Measurements from ENCODE around the gene USP15.
"Not testable (repeated sequence)": the region's sequence is repeated elsewhere in the genome, so short reads cannot be mapped to it uniquely, and the experiment has no call there.

USP15 gene

GRCh38 chr12:62332598-62332997 is 72.4 kb downstream of the USP15 start:
- no peak for DNase-seq

GRCh38 chr12:62335057-62335456 is 74.9 kb downstream of the USP15 start:
- DNase-seq, result no peak

DNA sequence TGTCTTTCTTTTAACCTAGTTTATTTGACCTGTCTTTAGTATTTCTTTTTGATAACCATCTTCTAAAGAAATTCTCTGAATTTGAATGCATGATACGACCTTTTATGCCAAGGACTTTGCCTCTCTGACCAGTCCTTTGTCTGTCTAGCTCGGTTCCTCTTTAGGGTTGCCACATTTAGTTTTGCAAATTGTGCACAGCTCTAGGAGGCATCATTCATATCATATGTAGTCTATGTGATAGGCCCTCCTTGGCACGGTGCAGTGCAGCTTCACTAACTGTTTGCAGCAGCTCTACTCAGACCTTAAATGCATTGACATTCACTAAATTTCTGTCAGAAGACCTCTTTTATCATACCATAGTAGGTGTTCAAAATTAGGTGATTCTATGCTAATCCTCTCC is 75.6 kb downstream of the USP15 start:
- DNase-seq, result no peak

GRCh38 chr12:62337643-62338042 is 77.4 kb downstream of the USP15 start:
- DNase-seq, result not testable (repeated sequence)

GRCh38 chr12:62342614-62343303 is 82.6 kb downstream of the USP15 start:
- DNase-seq, result not testable (repeated sequence)

GRCh38 chr12:62343304-62344120 is 83.3 kb downstream of the USP15 start:
- not testable (repeated sequence) for DNase-seq

DNA sequence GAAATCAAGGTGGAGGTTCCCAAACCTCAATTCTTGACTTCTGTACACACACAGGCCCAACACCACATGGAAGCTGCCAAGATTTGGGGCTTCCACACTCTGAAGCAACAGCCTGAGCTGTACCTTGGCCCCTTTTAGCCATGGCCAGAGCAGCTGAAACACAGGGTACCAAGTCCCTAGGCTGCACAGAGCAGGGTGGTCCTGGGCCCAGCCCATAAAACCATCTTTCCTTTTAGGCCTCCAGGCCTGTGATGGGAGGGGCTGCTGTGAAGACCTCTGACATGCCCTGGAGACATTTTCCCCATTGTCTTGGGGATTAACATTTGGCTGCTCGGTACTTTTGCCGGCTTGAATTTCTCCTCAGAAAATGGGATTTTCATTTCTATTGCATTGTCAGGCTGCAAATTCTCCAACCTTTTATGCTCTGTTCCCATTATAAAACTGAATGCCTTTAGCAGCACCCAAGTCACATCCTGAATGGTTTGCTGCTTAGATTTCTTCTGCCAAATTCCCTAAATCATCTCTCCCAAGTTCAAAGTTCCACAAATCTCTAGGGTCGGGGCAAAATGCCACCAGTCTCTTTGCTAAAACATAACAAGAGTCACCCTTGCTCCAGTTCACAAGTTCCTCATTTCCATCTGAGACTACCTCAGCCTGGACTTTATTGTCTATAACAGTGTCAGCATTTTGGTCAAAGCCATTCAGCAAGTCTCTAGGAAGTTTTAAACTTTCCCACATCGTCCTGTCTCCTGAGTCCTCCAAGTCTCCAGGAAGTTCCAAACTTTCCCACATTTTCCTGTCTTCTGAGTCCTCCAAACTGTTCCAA is 84.7 kb downstream of the USP15 start:
- DNase-seq, result not testable (repeated sequence)

DNA sequence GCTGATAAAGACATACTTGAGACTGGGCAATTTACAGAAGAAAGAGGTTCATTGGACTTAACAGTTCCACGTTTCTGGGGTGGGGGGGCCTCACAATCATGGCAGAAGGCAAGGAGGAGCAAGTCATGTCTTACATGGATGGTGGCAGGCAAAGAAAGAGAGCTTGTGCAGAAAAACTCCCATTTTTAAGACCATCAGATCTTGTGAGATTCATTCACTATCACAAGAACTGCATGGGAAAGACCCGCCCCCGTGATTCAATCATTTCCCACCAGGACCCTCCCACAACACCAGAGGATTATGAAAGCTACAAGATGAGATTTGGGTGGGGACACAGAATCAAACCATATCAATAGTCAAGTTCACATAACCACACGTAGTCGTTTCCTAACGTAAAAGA is 85.5 kb downstream of the USP15 start:
- DNase-seq, result no peak

- no peak for DNase-seq
Observed at GRCh38 chr12:62346817-62347216, 86.6 kb downstream of the USP15 start.

DNA sequence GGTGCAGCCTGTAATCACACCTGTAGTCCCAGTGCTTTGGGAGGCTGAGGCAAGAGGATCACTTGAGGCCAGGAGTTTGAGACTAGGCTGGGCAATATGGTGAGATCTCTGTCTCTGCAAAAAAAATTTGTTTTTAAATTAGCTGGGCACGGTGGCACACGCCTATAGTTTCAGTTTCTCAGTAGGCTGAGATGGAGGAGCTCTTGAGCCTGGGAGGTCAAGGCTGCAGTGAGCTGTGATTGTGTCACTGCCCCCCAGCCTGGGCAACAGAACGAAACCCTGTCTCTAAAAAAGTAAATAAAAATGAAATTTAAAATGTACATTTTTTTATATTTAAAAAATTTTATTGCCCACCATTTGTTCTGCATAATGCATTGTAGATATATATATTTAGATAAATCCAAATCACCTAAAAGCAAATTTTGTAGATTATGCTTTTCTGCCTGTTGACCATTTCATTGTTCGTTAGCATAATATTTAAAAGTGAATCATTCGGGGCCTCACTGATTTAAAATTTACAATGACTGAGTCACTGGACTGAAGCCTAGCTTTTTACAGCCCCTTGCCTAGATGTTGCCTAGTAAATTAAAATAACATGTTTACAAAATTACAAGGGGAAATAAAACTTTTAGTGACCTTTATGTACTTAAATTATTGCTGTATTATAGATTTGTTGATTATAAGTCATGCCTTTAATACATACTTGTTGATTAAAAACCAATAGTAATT is 87.9 kb downstream of the USP15 start:
- no peak for DNase-seq

DNA sequence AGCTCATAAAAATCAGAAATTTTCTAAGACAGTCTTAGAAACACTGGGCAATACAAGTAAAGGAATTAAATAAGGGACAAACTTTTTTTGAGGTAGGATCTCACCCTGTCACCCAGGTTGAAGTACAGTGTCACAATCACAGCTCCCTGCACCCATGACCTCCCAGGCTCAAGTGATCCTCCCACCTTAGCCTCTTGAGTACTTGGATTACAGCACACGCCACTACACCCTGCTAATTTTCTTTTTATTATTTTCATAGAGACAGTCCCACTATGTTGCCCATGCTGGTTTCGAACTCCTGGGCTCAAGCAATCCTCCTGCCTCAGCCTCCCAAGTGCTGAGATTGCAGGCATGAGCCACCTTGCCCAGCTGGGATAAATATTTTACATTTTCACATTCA is 90.3 kb downstream of the USP15 start:
- no peak for DNase-seq

- no peak for DNase-seq
Observed at GRCh38 chr12:62351326-62351725, 91.1 kb downstream of the USP15 start.

GRCh38 chr12:62361048-62361447 is 100.8 kb downstream of the USP15 start:
- DNase-seq, result no peak

- no peak for DNase-seq
Observed at GRCh38 chr12:62363506-62363905, 103.3 kb downstream of the USP15 start.

DNA sequence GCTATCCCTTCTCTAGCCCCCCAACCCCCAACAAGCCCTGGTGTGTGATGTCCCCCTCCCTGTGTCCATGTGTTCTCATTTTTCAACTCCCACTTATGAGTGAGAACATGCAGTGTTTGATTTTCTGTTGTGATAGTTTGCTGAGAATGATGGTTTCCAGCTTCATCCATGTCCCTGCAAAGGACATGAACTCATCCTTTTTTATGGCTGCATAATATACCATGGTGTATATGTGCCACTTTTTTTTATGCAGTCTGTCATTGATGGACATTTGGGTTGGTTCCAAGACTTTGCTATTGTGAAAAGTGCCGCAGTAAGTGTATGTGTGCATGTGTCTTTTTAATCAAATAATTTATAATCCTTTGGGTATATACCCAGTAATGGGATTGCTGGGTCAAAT is 104.5 kb downstream of the USP15 start:
- DNase-seq, result not testable (repeated sequence)

DNA sequence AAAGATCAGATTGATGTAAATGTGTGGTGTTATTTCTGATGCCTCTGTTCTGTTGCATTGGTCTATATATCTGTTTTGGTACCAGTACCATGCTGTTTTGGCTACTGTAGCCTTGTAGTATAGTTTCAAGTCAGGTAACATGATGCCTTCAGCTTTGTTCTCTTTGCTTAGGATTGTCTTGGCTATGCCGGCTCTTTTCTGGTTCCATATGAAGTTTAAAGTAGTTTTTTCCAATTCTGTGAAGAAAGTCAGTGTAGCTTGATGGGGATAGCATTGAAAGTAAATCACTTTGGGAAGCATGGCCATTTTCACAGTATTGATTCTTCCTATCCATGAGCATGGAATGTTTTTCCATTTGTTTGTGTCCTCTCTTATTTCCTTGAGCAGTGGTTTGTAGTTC is 105.6 kb downstream of the USP15 start:
- DNase-seq, result not testable (repeated sequence)

GRCh38 chr12:62368430-62369223 is 108.4 kb downstream of the USP15 start:
- DNase-seq, result not testable (repeated sequence)

DNA sequence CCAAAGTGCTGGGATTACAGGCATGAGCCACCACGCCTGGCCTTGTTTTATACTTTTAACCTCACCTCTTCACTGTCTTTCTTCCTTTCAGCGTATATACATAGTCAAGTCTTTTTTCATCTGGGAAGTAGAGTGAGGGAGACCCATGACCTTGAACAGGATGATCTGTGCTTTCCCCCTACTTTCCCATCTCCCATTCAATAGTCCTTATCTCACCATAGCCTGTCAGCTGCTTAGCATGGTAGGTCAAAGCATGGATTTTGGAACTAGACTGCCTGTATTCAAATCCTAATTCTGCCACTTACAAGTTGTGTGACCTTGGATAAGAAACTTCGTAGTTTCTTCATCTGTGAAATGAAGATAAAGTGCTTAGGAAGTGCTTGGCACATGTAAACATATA is 110.0 kb downstream of the USP15 start:
- no peak for DNase-seq

GRCh38 chr12:62371661-62372060 is 111.5 kb downstream of the USP15 start:
- DNase-seq, result no peak

- DNase-seq, result no peak
Observed at GRCh38 chr12:62372134-62372533, 111.9 kb downstream of the USP15 start.

DNA sequence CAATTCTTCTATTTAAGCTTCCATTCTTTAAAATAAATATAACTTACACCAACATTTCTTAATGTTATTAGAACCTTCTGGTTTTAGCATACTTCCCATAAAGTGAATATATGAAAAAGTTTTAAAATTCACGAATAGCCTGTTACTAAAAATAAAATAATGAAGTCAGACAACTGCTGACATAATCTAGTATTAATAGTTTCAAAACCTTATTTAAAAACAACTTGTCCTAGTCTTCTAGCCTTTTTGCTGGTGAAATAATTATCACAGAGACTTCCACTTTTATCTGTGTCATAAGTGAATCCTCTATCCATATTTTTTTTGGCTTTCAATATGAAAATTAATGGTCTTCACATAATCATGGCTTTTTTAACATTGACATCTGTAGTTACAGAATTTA is 112.6 kb downstream of the USP15 start:
- DNase-seq, result no peak

- no peak for DNase-seq
Observed at GRCh38 chr12:62375603-62376002, 115.4 kb downstream of the USP15 start.

All from right forelimb (tissue), 1 donor.